NCI-H345 treated with DMSO at 0.1 percent for 48 hours (cell line): ENCODE measurements around the gene GRM5.
"Not testable (repeated sequence)": the region's sequence is repeated elsewhere in the genome, so short reads cannot be mapped to it uniquely, and the experiment has no call there.

Source experiments
- DNase-seq: peaks from one replicate; lab custom pipeline; 2025; ENCODE audit not compliant: unreplicated experiment; lab: John Stamatoyannopoulos, UW

The GRM5 gene

GRCh38 chr11:88508759-88509581 lies 556.8 kb downstream of the GRM5 start:
- DNase-seq = no peak

GRCh38 chr11:88508418-88508758 lies 557.4 kb downstream of the GRM5 start:
- DNase-seq = no peak

GRCh38 chr11:88507771-88508417 lies 557.9 kb downstream of the GRM5 start:
- DNase-seq = no peak

- no peak for DNase-seq
Observed at GRCh38 chr11:88501541-88501940, 564.2 kb downstream of the GRM5 start.

- DNase-seq = no peak
Observed at GRCh38 chr11:88495836-88496235, 569.9 kb downstream of the GRM5 start.

- no peak for DNase-seq
Observed at GRCh38 chr11:88494848-88495247, 570.9 kb downstream of the GRM5 start.

GRCh38 chr11:88491674-88492073 lies 574.1 kb downstream of the GRM5 start:
- no peak for DNase-seq

GRCh38 chr11:88489030-88489429 lies 576.8 kb downstream of the GRM5 start:
- no peak for DNase-seq

- no peak for DNase-seq
Observed at GRCh38 chr11:88487646-88488045, 578.1 kb downstream of the GRM5 start.

GRCh38 chr11:88484873-88485621 lies 580.7 kb downstream of the GRM5 start:
- no peak for DNase-seq

GRCh38 chr11:88482871-88483301 lies 582.9 kb downstream of the GRM5 start:
- no peak for DNase-seq

- no peak for DNase-seq
Observed at GRCh38 chr11:88480223-88480622, 585.6 kb downstream of the GRM5 start.

- DNase-seq = no peak
Observed at GRCh38 chr11:88478136-88478815, 587.5 kb downstream of the GRM5 start.

- no peak for DNase-seq
Observed at GRCh38 chr11:88475991-88476418, 589.8 kb downstream of the GRM5 start.

- no peak for DNase-seq
Observed at GRCh38 chr11:88474655-88475054, 591.1 kb downstream of the GRM5 start.

- DNase-seq = no peak
Observed at GRCh38 chr11:88469561-88470225, 596.1 kb downstream of the GRM5 start.

GRCh38 chr11:88464528-88464927 lies 601.3 kb downstream of the GRM5 start:
- no peak for DNase-seq

GRCh38 chr11:88463301-88463700 lies 602.5 kb downstream of the GRM5 start:
- not testable (repeated sequence) for DNase-seq

GRCh38 chr11:88458047-88458446 lies 607.7 kb downstream of the GRM5 start:
- not testable (repeated sequence) for DNase-seq

- no peak for DNase-seq
Observed at GRCh38 chr11:88455974-88456373, 609.8 kb downstream of the GRM5 start.

GRCh38 chr11:88454881-88455280 lies 610.9 kb downstream of the GRM5 start:
- no peak for DNase-seq
